Ecto neural progenitor cell (in vitro differentiated cells): Measurements from ENCODE around the gene KCNB1.

Experiments used
- DNase-seq: peaks from one replicate; pipeline ENCODE4 v3.0.0-alpha.2; 2018; ENCODE audit warnings: low spot score

Gene KCNB1

DNA sequence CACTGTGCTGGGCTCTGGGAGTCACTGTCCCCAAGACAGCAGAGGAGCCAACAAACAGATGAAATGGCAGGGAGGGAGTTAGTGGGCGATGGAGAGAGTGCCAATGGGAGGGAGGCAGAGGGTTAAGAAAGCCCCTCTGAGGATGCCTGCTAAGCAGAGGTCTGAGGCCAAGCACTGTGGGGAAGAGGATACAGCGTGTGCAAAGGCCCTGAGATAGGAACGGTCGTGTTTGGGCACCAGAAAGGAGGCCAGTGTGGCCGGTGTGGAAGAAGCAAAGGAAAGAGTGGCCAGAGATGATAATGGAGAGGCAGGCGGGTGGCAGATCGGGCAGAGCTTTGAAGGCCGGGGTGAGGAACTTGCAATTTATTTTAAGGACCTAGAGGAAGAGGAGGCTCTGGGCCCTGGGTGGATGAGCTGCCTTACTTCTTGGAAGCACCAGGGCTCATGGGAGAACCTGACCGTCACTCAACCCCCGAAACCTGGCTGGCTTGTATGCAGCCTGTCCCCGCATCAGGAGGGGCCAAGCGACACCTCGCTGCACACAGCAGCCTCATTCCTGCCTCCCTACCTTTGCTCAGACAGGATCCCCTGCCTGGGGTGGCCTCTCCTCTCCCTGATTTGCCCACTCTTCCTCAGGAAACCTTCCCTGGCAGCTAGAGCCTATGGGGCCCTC, 73.0 kb downstream of the KCNB1 start:
- no peak for DNase-seq

GRCh38 chr20:49408509-49409104, 73.9 kb downstream of the KCNB1 start:
- DNase-seq = no peak

DNA sequence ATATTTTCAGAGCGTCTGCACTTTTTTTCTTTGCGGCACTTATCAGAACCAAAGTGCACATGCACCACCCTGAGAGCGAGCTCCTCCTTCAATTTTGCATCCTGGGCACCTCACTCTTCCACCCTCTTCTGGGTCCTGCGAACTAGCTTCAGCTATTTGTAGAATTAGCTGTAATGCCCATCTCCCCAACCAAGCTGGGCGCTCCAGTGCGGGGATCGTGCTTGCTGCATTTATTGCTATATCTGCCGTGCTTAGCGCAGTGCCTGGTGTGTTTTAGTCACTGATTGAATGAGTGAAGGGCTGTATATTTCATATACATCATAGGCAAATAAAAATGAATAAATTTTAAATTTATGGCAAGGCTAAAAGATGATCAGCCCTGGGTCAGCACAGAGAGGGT, 75.8 kb downstream of the KCNB1 start:
- DNase-seq = no peak

DNA sequence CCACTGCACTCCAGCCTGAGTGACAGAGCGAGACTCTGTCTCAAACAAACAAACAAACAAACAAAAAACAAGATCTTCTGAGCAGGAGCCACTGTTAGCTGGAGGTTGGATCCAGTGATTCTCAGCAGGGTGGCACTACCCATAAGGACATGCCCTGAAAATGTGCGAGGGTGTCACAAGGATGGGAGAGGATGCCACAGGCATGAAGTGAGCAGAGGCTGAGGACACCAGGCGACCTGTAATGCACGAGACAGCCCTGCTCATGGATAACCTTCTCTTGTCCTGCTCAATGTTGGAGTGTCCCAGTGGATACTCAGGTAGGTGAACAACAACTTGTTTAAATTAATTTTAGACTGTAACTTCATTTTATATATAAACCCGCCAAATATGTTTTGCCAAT, 76.8 kb downstream of the KCNB1 start:
- no peak for DNase-seq

DNA sequence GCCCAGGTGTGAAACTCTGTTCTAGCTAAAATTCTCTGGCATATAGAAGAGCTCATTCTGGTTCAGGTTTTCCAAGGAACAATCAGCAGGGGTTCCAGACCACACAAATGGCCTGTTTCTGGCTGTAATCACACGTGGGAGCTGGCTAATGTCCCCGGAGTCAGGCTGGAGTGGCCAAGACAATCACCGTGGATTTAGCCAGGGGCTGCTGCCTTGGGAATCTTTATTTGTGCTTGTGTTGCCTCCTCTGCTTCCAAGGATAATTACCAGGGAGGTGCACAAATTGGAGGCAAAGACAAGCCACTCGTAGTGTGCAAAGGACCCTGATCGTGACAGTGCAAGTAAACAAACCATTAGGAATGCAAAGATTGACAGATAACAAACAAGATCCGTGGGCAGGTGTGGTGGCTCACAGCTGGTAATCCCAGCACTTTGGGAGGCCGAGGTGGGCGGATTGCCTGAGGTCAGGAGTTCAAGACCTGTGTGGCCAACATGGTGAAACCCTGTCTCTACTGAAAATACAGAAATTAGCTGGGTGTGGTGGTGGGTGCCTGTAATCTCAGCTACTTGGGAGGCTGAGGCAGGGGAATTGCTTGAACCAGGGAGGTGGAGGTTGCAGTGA, 77.3 kb downstream of the KCNB1 start:
- no peak for DNase-seq

DNA sequence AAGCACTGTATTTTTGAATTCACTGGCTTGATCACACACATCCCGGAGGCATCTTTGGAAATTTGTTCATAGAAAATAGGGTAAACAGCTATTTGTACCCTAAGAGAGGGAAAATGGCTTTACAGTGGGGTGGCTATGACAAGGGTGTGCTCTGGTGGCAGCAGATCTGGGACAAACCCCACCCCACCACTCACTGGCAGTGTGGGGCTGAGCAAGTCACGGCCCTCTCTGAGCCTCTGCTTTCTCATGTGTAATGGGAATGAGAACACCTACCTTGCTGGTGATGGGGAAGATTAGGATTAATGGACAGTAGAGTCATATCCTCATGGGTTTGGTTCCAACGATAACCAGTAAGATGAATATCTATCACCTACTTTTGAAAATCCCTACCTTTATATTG, 78.0 kb downstream of the KCNB1 start:
- DNase-seq = no peak

GRCh38 chr20:49403911-49404310, 78.6 kb downstream of the KCNB1 start:
- no peak for DNase-seq

GRCh38 chr20:49403012-49403411, 79.5 kb downstream of the KCNB1 start:
- no peak for DNase-seq

- no peak for DNase-seq
Observed at GRCh38 chr20:49400904-49401303, 81.6 kb downstream of the KCNB1 start.

GRCh38 chr20:49400410-49400809, 82.1 kb downstream of the KCNB1 start:
- no peak for DNase-seq

GRCh38 chr20:49399329-49399728, 83.1 kb downstream of the KCNB1 start:
- DNase-seq = no peak

- no peak for DNase-seq
Observed at GRCh38 chr20:49398401-49399144, 83.9 kb downstream of the KCNB1 start.

DNA sequence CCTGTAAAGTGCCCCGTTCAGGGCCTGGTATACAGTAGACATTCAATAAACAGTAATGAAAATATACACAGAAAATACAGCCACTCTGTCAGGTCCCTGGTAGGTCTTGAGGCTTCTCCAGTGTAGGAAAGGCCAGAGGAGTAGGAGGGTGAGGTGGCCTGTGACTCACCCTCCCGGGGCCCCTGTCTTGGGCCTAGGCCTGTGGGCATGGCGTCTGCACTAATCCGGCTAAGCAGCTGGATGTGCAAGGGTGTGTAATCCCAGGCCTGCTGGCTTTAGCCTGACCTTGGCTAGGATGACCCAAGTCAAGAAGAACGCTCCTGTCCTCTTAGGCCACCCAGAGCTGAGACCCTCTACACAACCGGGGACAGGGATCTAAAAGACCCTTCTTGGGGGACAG, 84.9 kb downstream of the KCNB1 start:
- DNase-seq = peak; percentile 40

GRCh38 chr20:49396230-49396629, 86.2 kb downstream of the KCNB1 start:
- DNase-seq = no peak

DNA sequence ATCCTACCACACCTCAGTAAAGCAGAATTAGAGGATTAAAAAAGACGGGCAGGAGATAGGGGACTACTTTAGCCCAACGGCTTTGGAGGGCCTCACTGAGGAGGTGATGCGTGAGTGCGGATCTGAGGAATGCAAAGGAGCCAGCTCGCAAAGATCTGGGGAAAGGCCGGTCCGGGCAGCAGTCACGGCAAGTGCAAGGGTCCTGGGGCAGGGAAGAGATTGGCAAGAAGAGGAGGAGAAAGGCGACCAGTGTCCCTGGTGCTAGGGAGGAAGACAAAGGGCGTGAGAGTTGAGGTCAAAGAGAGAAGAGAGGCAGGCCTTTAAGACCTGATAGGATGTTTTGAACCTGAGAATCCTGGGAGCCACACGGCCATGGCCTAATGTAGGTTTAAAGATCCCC, 86.8 kb downstream of the KCNB1 start:
- DNase-seq = no peak

GRCh38 chr20:49395183-49395582, 87.3 kb downstream of the KCNB1 start:
- peak; percentile 39 for DNase-seq

- DNase-seq = no peak
Observed at GRCh38 chr20:49394757-49395156, 87.7 kb downstream of the KCNB1 start.

GRCh38 chr20:49394264-49394663, 88.2 kb downstream of the KCNB1 start:
- DNase-seq = no peak

DNA sequence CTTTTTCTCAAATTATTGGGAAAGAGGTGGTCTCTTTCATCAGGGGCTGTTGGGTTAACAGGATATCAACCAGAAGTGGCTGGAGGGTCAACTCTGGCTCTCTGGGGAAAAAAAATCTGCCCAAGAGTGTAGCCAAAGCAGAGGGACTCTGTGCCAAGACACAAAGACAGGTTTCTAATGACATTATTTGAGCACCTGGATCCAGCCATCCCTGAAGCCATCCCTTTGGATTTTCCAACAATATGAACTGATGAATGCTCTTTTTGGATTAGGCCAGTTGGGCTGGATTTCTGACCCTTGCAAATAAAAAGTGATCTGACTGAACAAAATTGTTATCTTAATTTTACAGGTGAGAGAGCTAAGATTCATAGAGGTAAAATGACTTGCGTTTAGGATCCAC, 88.7 kb downstream of the KCNB1 start:
- DNase-seq = no peak

DNA sequence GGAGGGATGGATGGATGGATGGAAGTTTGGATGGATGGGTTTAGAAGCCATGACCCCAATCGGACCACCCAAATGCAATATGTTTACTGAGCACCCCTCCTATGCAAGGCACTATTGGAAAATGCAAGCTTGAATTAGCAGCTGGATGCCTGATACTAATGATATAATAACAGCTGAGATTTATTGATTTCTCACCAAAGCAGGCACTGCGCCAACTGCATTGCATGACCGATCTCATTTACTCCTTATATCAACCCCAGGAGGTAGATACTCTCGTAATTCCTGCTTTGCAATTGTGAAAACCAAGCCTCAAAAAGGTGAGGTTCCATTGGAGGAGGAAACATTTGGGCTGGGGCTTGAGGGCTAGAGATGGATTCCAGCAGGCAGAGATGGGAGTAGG, 89.7 kb downstream of the KCNB1 start:
- DNase-seq = no peak

DNA sequence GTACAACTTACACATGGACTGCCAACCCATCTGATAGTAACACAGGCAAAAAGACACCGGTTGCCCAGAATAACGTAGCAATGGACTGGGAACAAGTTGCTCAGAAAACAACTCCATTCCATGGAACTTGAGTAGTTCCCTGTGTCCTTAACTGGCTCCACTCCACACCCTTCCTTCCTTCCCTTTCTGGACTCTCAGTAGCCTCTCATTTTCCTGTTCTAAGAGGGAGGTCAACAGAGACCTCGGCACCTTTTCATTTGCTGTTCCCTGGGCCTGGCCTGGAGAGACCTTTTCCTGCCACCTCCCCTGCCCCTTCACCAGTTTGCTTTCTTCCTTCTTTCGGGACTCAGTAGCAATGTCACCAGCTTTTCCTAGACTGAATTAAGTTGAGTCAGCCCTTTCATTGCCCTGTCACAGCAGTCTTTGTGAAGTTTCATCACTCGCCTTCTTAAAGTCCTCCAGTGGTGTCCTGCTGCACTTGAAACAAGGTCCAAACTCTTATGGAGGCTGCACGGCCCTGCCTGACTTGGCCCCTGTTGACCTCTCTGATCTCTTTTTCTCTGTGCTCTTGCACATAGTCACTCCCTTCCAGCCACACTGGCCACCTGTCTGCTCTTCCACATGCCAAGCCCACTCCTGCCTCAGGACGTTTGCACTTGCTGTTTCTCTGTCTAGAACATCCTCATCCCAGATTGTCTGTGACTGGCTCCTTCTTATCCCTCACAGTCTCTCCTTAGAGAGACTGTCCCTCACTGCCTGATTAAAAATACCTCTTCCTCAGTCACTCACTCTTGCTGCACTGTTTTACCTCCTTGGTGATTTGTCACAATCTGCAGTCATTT, 90.8 kb downstream of the KCNB1 start:
- no peak for DNase-seq

GRCh38 chr20:49389854-49390253, 92.6 kb downstream of the KCNB1 start:
- DNase-seq = no peak
